HEK293T (cell line): ENCODE measurements around the gene TPO.

Experiments
- CTBP1 ChIP-seq: fragments of 450-650 bp; IDR thresholded peaks from 2 replicates; pipeline ENCODE4 v1.6.1; 2016; ENCODE audit warnings: borderline replicate concordance
- FOXA1 ChIP-seq: fragments of 450-650 bp; IDR thresholded peaks from 2 replicates; pipeline ENCODE4 v1.6.1; 2016; ENCODE audit warnings: mild to moderate bottlenecking
- FOXK2 ChIP-seq: fragments of 450-650 bp; IDR thresholded peaks from 2 replicates; pipeline ENCODE4 v1.6.1; 2016; ENCODE audit warnings: mild to moderate bottlenecking
- HDGF ChIP-seq: fragments of 450-650 bp; IDR thresholded peaks from 2 replicates; pipeline ENCODE4 v1.6.1; 2017; ENCODE audit warnings: antibody characterized with exemption, borderline replicate concordance
- L3MBTL2 ChIP-seq: fragments of 450-650 bp; conservative IDR thresholded peaks from 2 replicates; pipeline ENCODE4 v1.6.1; 2016; ENCODE audit warnings: mild to moderate bottlenecking
- LEF1 ChIP-seq: fragments of 450-650 bp; IDR thresholded peaks from 2 replicates; pipeline ENCODE4 v1.6.1; 2017; ENCODE audit warnings: mild to moderate bottlenecking, borderline replicate concordance
- NFRKB ChIP-seq: fragments of 450-650 bp; IDR thresholded peaks from 2 replicates; pipeline ENCODE4 v1.6.1; 2016; ENCODE audit warnings: mild to moderate bottlenecking, moderate library complexity
- SP1 ChIP-seq: fragments of 450-650 bp; IDR thresholded peaks from 2 replicates; pipeline ENCODE4 v1.6.1; 2017
- SUZ12 ChIP-seq: fragments of 450-650 bp; IDR thresholded peaks from 2 replicates; pipeline ENCODE4 v1.6.1; 2016; ENCODE audit warnings: mild to moderate bottlenecking

DNA sequence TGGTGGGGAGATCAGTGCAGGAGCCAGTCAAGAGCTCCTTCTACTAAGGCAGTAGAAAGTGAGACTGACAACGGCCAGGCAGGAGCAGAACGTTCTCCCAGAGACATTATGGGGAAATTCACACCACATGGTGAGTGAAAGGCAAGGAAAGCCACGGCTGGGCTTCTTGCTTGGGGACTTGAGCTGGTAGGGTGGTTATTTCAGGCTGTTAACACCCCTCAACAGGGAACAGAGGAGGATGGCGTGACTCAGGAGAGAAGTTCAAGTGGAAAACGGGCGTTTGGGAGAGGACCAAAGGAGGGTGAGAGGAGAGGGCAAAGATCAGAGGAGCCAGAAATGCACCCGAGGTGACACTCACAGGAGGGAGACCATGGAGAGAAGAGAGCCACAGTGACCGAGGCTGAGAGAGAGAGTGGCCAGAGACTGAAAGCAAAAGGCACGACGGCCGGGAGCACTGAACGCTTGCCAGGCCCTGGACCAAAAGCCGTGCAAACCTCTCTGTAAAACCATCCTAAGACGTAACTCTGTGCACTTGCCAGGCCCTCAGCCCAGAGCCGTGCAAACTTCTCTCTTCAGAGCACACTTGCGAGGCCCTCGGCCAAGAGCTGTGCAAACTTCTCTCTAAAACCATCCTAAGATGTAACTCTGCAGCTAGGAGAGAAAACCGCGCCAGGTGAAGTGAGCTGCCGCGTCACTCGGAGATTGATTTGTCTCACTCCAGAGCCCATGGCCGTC is 7.7 kb downstream of the TPO start:
- TF ChIP-seq SP1 (no peak), L3MBTL2 (no peak), SUZ12 (no peak), NFRKB (no peak), FOXA1 (no peak), FOXK2 (no peak), HDGF (no peak), CTBP1 (no peak), LEF1 (no peak)
